ENCODE measurements around the gene EIF2S2.
"Not testable (repeated sequence)": the region's sequence is repeated elsewhere in the genome, so short reads cannot be mapped to it uniquely, and the experiment has no call there.

EIF2S2 gene

GRCh38 chr20:34132491-34132890 lies 20.4 kb upstream of the EIF2S2 start:
- H3K9me3 ChIP-seq (ENCODE audit: control extremely low read depth in 1 of 5, control insufficient read depth in 4 of 5, insufficient read depth in 2 of 5, low read depth in 1 of 5, low read length in 4 of 5); DNase-seq; H3K27ac ChIP-seq (ENCODE audit: insufficient read depth in 1 of 2, low read depth in 1 of 2, low read length in 2 of 2, poor library complexity in 1 of 2, severe bottlenecking in 2 of 2); H3K4me1 ChIP-seq (ENCODE audit: control extremely low read depth in 1 of 4, control insufficient read depth in 4 of 4, insufficient read depth in 4 of 4, low read length in 3 of 4); H3K36me3 ChIP-seq (ENCODE audit: control insufficient read depth in 4 of 4, insufficient read depth in 4 of 4, low read length in 3 of 4); H3K4me3 ChIP-seq (ENCODE audit: control insufficient read depth in 1 of 7, extremely low read depth in 1 of 7, insufficient read depth in 4 of 7, low read depth in 2 of 7, low read length in 6 of 7); CTCF ChIA-PET; H3K27me3 ChIP-seq (replicated peaks in 2 of 5; ENCODE audit: control insufficient read depth in 4 of 5, insufficient read depth in 5 of 5, low read length in 4 of 5): not testable (repeated sequence)
- WGBS (ENCODE audit: insufficient coverage), result 97% methylated on average over 9 of the region's 26 CpGs
- POLR2A ChIA-PET, result interaction anchor here (0.6 kb wide), 1 partner anchor 95 kb away, joined by 3 read pairs; no protein-coding TSS in a partner anchor

DNA sequence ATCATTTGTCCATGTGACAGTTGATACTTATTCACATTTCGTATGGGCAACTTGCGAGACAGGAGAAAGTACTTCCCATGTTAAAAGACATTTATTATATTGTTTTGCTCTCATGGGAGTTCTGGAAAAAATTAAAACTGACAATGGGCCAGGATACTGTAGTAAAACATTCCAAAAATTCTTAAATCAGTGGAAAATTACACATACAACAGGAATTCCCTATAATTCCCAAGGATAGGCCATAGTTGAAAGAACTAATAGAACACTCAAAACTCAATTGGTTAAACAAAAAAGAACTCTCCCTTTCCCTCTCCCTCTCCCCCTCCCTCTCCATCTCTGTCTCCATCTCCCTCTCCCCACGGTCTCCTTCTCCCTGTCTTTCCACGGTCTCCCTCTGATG lies 19.4 kb upstream of the EIF2S2 start:
- DNase-seq, result no peak
- peaks cover 0 to 4% (median 1%) of the 10 kb centered on the region in 4 experiments for H3K4me1 ChIP-seq (ENCODE audit: control extremely low read depth in 1 of 4, control insufficient read depth in 4 of 4, insufficient read depth in 4 of 4, low read length in 3 of 4)
- H3K27me3 ChIP-seq (replicated peaks in 2 of 5; ENCODE audit: control insufficient read depth in 4 of 5, insufficient read depth in 5 of 5, low read length in 4 of 5), result no peaks in the 10 kb centered on the region
- H3K36me3 ChIP-seq (ENCODE audit: control insufficient read depth in 4 of 4, insufficient read depth in 4 of 4, low read length in 3 of 4), result no peaks in the 10 kb centered on the region
- no peak overlapping the region for H3K27ac ChIP-seq (ENCODE audit: insufficient read depth in 1 of 2, low read depth in 1 of 2, low read length in 2 of 2, poor library complexity in 1 of 2, severe bottlenecking in 2 of 2)
- ChIA-PET CTCF (interaction anchor here (2.5 kb wide), 1 partner anchor 62 kb away, joined by 11 read pairs; no protein-coding TSS in a partner anchor), POLR2A (no interaction called here)
- H3K4me3 ChIP-seq (ENCODE audit: control insufficient read depth in 1 of 7, extremely low read depth in 1 of 7, insufficient read depth in 4 of 7, low read depth in 2 of 7, low read length in 6 of 7), result no peak overlapping the region
- no CpG with 5 or more reads among the region's 4 CpGs for WGBS (ENCODE audit: insufficient coverage)
- H3K9me3 ChIP-seq (ENCODE audit: control extremely low read depth in 1 of 5, control insufficient read depth in 4 of 5, insufficient read depth in 2 of 5, low read depth in 1 of 5, low read length in 4 of 5), result no peaks in the 10 kb centered on the region

GRCh38 chr20:34129518-34130162 lies 17.6 kb upstream of the EIF2S2 start:
- no peaks in the 10 kb centered on the region for H3K27me3 ChIP-seq (replicated peaks in 2 of 5; ENCODE audit: control insufficient read depth in 4 of 5, insufficient read depth in 5 of 5, low read length in 4 of 5)
- DNase-seq, result peak; percentile 63 to 82 (median 79)
- H3K4me1 ChIP-seq (ENCODE audit: control extremely low read depth in 1 of 4, control insufficient read depth in 4 of 4, insufficient read depth in 4 of 4, low read length in 3 of 4), result peaks cover 0 to 4% (median 1%) of the 10 kb centered on the region in 4 experiments
- peak overlapping the region in 3 of 7 experiments; percentile 32 to 54 (median 36) for H3K4me3 ChIP-seq (ENCODE audit: control insufficient read depth in 1 of 7, extremely low read depth in 1 of 7, insufficient read depth in 4 of 7, low read depth in 2 of 7, low read length in 6 of 7)
- H3K36me3 ChIP-seq (ENCODE audit: control insufficient read depth in 4 of 4, insufficient read depth in 4 of 4, low read length in 3 of 4), result no peaks in the 10 kb centered on the region
- H3K27ac ChIP-seq (ENCODE audit: insufficient read depth in 1 of 2, low read depth in 1 of 2, low read length in 2 of 2, poor library complexity in 1 of 2, severe bottlenecking in 2 of 2), result no peak overlapping the region
- ChIA-PET POLR2A (interaction anchor here (0.6 kb wide), 1 partner anchor 17 kb away, joined by 3 read pairs; no protein-coding TSS in a partner anchor), CTCF (interaction anchor here (0.7 to 2.5 kb wide), 7 partner anchors 10 to 355 kb away, joined by 3 to 11 read pairs (median 3); no protein-coding TSS in a partner anchor)
- no peaks in the 10 kb centered on the region for H3K9me3 ChIP-seq (ENCODE audit: control extremely low read depth in 1 of 5, control insufficient read depth in 4 of 5, insufficient read depth in 2 of 5, low read depth in 1 of 5, low read length in 4 of 5)
- WGBS (ENCODE audit: insufficient coverage), result no CpG with 5 or more reads among the region's 10 CpGs

DNA sequence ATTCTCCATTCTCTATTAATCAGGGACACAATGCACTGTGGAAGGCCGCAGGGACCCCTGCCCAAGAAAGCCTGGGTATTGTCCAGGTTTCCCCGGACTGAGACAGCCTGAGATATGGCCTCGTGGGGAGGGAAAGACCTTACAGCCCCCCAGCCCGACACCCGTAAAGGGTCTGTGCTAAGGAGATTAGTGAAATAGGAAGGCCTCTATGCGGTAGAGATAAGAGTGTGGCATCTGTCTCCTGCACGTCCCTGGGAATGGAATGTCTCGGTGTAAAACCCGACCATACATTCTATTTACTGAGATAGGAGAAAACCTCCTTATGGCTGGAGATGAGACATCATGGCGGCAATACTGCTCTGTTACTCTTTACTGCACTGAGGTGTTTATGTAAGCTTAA lies 15.7 kb upstream of the EIF2S2 start:
- DNase-seq, result peak; percentile 24 to 61 (median 31)
- Histone ChIP-seq H3K36me3 (ENCODE audit: control insufficient read depth in 4 of 4, insufficient read depth in 4 of 4, low read length in 3 of 4) (no peaks in the 10 kb centered on the region), H3K27ac (ENCODE audit: insufficient read depth in 1 of 2, low read depth in 1 of 2, low read length in 2 of 2, poor library complexity in 1 of 2, severe bottlenecking in 2 of 2) (no peak overlapping the region), H3K4me3 (ENCODE audit: control insufficient read depth in 1 of 7, extremely low read depth in 1 of 7, insufficient read depth in 4 of 7, low read depth in 2 of 7, low read length in 6 of 7) (no peak overlapping the region), H3K4me1 (ENCODE audit: control extremely low read depth in 1 of 4, control insufficient read depth in 4 of 4, insufficient read depth in 4 of 4, low read length in 3 of 4) (peaks cover 0 to 4% (median 1%) of the 10 kb centered on the region in 4 experiments), H3K9me3 (ENCODE audit: control extremely low read depth in 1 of 5, control insufficient read depth in 4 of 5, insufficient read depth in 2 of 5, low read depth in 1 of 5, low read length in 4 of 5) (no peaks in the 10 kb centered on the region), H3K27me3 (replicated peaks in 2 of 5; ENCODE audit: control insufficient read depth in 4 of 5, insufficient read depth in 5 of 5, low read length in 4 of 5) (no peaks in the 10 kb centered on the region)
- 82% methylated on average over 9 of the region's 10 CpGs for WGBS (ENCODE audit: insufficient coverage)
- CTCF ChIA-PET, result interaction anchor here (1.0 to 1.2 kb wide), 5 partner anchors 10 to 194 kb away, joined by 3 to 5 read pairs (median 3); partner anchors contain the start of gene EIF2S2
- POLR2A ChIA-PET, result no interaction called here

- Histone ChIP-seq H3K36me3 (ENCODE audit: control insufficient read depth in 4 of 4, insufficient read depth in 4 of 4, low read length in 3 of 4) (no peaks in the 10 kb centered on the region), H3K27me3 (replicated peaks in 2 of 5; ENCODE audit: control insufficient read depth in 4 of 5, insufficient read depth in 5 of 5, low read length in 4 of 5) (no peaks in the 10 kb centered on the region), H3K4me3 (ENCODE audit: control insufficient read depth in 1 of 7, extremely low read depth in 1 of 7, insufficient read depth in 4 of 7, low read depth in 2 of 7, low read length in 6 of 7) (no peak overlapping the region), H3K27ac (ENCODE audit: insufficient read depth in 1 of 2, low read depth in 1 of 2, low read length in 2 of 2, poor library complexity in 1 of 2, severe bottlenecking in 2 of 2) (no peak overlapping the region), H3K4me1 (ENCODE audit: control extremely low read depth in 1 of 4, control insufficient read depth in 4 of 4, insufficient read depth in 4 of 4, low read length in 3 of 4) (peaks cover 0 to 4% (median 1%) of the 10 kb centered on the region in 4 experiments), H3K9me3 (ENCODE audit: control extremely low read depth in 1 of 5, control insufficient read depth in 4 of 5, insufficient read depth in 2 of 5, low read depth in 1 of 5, low read length in 4 of 5) (no peaks in the 10 kb centered on the region)
- CTCF ChIA-PET, result interaction anchor here (1.6 kb wide), 1 partner anchor 11 kb away, joined by 3 read pairs; no protein-coding TSS in a partner anchor
- POLR2A ChIA-PET, result interaction anchor here (1.5 kb wide), 1 partner anchor 12 kb away, joined by 12 read pairs; the partner anchor contains the start of gene EIF2S2
- no peak for DNase-seq
- no CpG with 5 or more reads among the region's 2 CpGs for WGBS (ENCODE audit: insufficient coverage)
Observed at GRCh38 chr20:34124469-34125249, 12.6 kb upstream of the EIF2S2 start.

- POLR2A ChIA-PET, result no interaction called here
- no peaks in the 10 kb centered on the region for H3K9me3 ChIP-seq (ENCODE audit: control extremely low read depth in 1 of 5, control insufficient read depth in 4 of 5, insufficient read depth in 2 of 5, low read depth in 1 of 5, low read length in 4 of 5)
- no peaks in the 10 kb centered on the region for H3K27me3 ChIP-seq (replicated peaks in 2 of 5; ENCODE audit: control insufficient read depth in 4 of 5, insufficient read depth in 5 of 5, low read length in 4 of 5)
- no peaks in the 10 kb centered on the region for H3K36me3 ChIP-seq (ENCODE audit: control insufficient read depth in 4 of 4, insufficient read depth in 4 of 4, low read length in 3 of 4)
- H3K27ac ChIP-seq (ENCODE audit: insufficient read depth in 1 of 2, low read depth in 1 of 2, low read length in 2 of 2, poor library complexity in 1 of 2, severe bottlenecking in 2 of 2), result no peak overlapping the region
- CTCF ChIA-PET, result interaction anchor here (1.0 kb wide), 1 partner anchor 54 kb away, joined by 4 read pairs; no protein-coding TSS in a partner anchor
- no peaks in the 10 kb centered on the region for H3K4me1 ChIP-seq (ENCODE audit: control extremely low read depth in 1 of 4, control insufficient read depth in 4 of 4, insufficient read depth in 4 of 4, low read length in 3 of 4)
- no peak for DNase-seq
- H3K4me3 ChIP-seq (ENCODE audit: control insufficient read depth in 1 of 7, extremely low read depth in 1 of 7, insufficient read depth in 4 of 7, low read depth in 2 of 7, low read length in 6 of 7), result no peak overlapping the region
Observed at GRCh38 chr20:34123309-34123708, 11.3 kb upstream of the EIF2S2 start.
